Ishikawa (cell line): Measurements from ENCODE around the gene ZNF354C.

ENCODE experiments used
- CEBPB ChIP-seq: IDR thresholded peaks from 2 replicates; pipeline ENCODE4 v1.6.1; 2012
- CREB1 ChIP-seq: IDR thresholded peaks from 2 replicates; pipeline ENCODE4 v1.6.1; 2012; ENCODE audit warnings: low read depth
- EGR1 ChIP-seq: IDR thresholded peaks from 2 replicates; pipeline ENCODE4 v1.6.1; 2012
- EP300 ChIP-seq: IDR thresholded peaks from 2 replicates; pipeline ENCODE4 v1.6.1; 2012; ENCODE audit warnings: borderline replicate concordance
- FOXM1 ChIP-seq: IDR thresholded peaks from 2 replicates; pipeline ENCODE4 v1.6.1; 2012; ENCODE audit warnings: low read depth, borderline replicate concordance
- MAX ChIP-seq: IDR thresholded peaks from 2 replicates; pipeline ENCODE4 v1.6.1; 2012
- NFIC ChIP-seq: IDR thresholded peaks from 2 replicates; pipeline ENCODE4 v1.6.1; 2012
- RAD21 ChIP-seq: IDR thresholded peaks from 2 replicates; pipeline ENCODE4 v1.6.1; 2012; ENCODE audit warnings: low read depth
- REST ChIP-seq: IDR thresholded peaks from 2 replicates; pipeline ENCODE4 v1.6.1; 2012; ENCODE audit warnings: low read depth, mild to moderate bottlenecking
- TAF1 ChIP-seq: IDR thresholded peaks from 2 replicates; pipeline ENCODE4 v1.6.1; 2012; ENCODE audit warnings: low read depth, mild to moderate bottlenecking
- TCF12 ChIP-seq: IDR thresholded peaks from 2 replicates; pipeline ENCODE4 v1.6.1; 2012; ENCODE audit warnings: low read depth
- TEAD4 ChIP-seq: IDR thresholded peaks from 2 replicates; pipeline ENCODE4 v1.6.1; 2012
- USF1 ChIP-seq: IDR thresholded peaks from 2 replicates; pipeline ENCODE4 v1.6.1; 2012
- YY1 ChIP-seq: IDR thresholded peaks from 2 replicates; pipeline ENCODE4 v1.6.1; 2012; ENCODE audit warnings: low read depth
- ZBTB7A ChIP-seq: IDR thresholded peaks from 2 replicates; pipeline ENCODE4 v1.6.1; 2012; ENCODE audit warnings: low read depth

Gene ZNF354C

GRCh38 chr5:179130101-179130681 is 70.0 kb downstream of the ZNF354C start:
- no peak for TF ChIP-seq TAF1

GRCh38 chr5:179131321-179131835 is 71.2 kb downstream of the ZNF354C start:
- TF ChIP-seq EP300, result no peak
- no peak for TF ChIP-seq TCF12
- no peak for TF ChIP-seq TEAD4
- no peak for TF ChIP-seq REST
- no peak for TF ChIP-seq CEBPB
- TF ChIP-seq YY1, result no peak
- TF ChIP-seq MAX, result no peak
- no peak for TF ChIP-seq ZBTB7A

GRCh38 chr5:179131886-179132585 is 71.9 kb downstream of the ZNF354C start:
- TF ChIP-seq USF1 (no peak), FOXM1 (no peak), EGR1 (no peak), TAF1 (no peak), TEAD4 (no peak), EP300 (no peak), REST (no peak), CREB1 (no peak), MAX (no peak), RAD21 (no peak), NFIC (no peak), TCF12 (no peak)

GRCh38 chr5:179132586-179133355 is 72.6 kb downstream of the ZNF354C start:
- no peak for TF ChIP-seq TAF1
- no peak for TF ChIP-seq CREB1
- no peak for TF ChIP-seq RAD21
- TF ChIP-seq YY1, result no peak
- TF ChIP-seq ZBTB7A, result no peak
- no peak for TF ChIP-seq EP300
